AG04450 (cell line): ENCODE measurements around the gene NDUFV3. TPM values are rescaled to one million over a fixed set of nuclear protein-coding genes. Genes with fewer than 3 reads are reported as not detected.
"Not testable (repeated sequence)": the region's sequence is repeated elsewhere in the genome, so short reads cannot be mapped to it uniquely, and the experiment has no call there.

Experiments used
- CTCF ChIA-PET: fragments of 300-600, 350-600 bp; formaldehyde crosslinking; extraction: SDS; loops from one replicate; lab custom pipeline; 2022; ENCODE audit warnings: antibody characterized with exemption, inconsistent platforms; lab: Charles Lee
- POLR2A ChIA-PET: fragments of 350-600 bp; formaldehyde crosslinking; extraction: SDS; loops from one replicate; lab custom pipeline; 2021; ENCODE audit warnings: antibody characterized with exemption, inconsistent platforms; lab: Yijun Ruan, JAX
- DNase-seq: peaks from one replicate; pipeline ENCODE4 v3.0.0-alpha.2; 2011; ENCODE audit warnings: low read depth, low spot score
- H3K27ac ChIP-seq: one replicate; pipeline ENCODE4 v1.5.1; 2012; ENCODE audit warnings: low read depth, low read length, control low read depth
- H3K27me3 ChIP-seq: one replicate; pipeline ENCODE4 v1.6.0; 2012; ENCODE audit warnings: low read length; ENCODE audit not compliant: control insufficient read depth, insufficient read depth
- H3K4me3 ChIP-seq: 2 replicates; pipeline ENCODE4 v1.5.1; 2011; ENCODE audit warnings: mild to moderate bottlenecking, low read depth, low read length, control low read depth
- H3K9me3 ChIP-seq: 2 replicates; pipeline ENCODE4 v1.5.1; 2012; ENCODE audit warnings: low read length; ENCODE audit not compliant: control insufficient read depth, insufficient read depth
- polyA plus RNA-seq: library from polyadenylated mRNA; depleted of rRNA; stranded (reverse); fragments of >200 nt; gene quantifications from 2 replicates; pipeline ENCODE4 v1.2.3, GENCODE V29; 2011
- TF ChIP-seq, protein P1 (sequence below): IDR thresholded peaks from 2 replicates; pipeline ENCODE4 v1.5.1; 2011; ENCODE audit warnings: low read depth, low read length, control low read depth, inconsistent platforms

The NDUFV3 gene
- polyA plus RNA-seq, 1 experiment: 25.9 TPM

- no peak for DNase-seq
- Histone ChIP-seq H3K27ac (no peak overlapping the region), H3K27me3 (no peaks in the 10 kb centered on the region), H3K4me3 (no peak overlapping the region), H3K9me3 (peaks cover 4% of the 10 kb centered on the region; the same call in 1 of the 2 replicates)
- TF ChIP-seq, protein P1, sequence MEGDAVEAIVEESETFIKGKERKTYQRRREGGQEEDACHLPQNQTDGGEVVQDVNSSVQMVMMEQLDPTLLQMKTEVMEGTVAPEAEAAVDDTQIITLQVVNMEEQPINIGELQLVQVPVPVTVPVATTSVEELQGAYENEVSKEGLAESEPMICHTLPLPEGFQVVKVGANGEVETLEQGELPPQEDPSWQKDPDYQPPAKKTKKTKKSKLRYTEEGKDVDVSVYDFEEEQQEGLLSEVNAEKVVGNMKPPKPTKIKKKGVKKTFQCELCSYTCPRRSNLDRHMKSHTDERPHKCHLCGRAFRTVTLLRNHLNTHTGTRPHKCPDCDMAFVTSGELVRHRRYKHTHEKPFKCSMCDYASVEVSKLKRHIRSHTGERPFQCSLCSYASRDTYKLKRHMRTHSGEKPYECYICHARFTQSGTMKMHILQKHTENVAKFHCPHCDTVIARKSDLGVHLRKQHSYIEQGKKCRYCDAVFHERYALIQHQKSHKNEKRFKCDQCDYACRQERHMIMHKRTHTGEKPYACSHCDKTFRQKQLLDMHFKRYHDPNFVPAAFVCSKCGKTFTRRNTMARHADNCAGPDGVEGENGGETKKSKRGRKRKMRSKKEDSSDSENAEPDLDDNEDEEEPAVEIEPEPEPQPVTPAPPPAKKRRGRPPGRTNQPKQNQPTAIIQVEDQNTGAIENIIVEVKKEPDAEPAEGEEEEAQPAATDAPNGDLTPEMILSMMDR: no peak
- ChIA-PET CTCF (no interaction called here), POLR2A (no interaction called here)
These were observed 48.6 kb downstream of the NDUFV3 start for GRCh38 chr21:42941696-42942085.

- H3K9me3 ChIP-seq: peaks cover 4% of the 10 kb centered on the region; the same call in 1 of the 2 replicates
- ChIA-PET CTCF (no interaction called here), POLR2A (no interaction called here)
- TF ChIP-seq, protein P1: no peak
- H3K4me3 ChIP-seq: no peak overlapping the region
- H3K27me3 ChIP-seq: peaks cover 2% of the 10 kb centered on the region
- DNase-seq: no peak
- H3K27ac ChIP-seq: no peak overlapping the region
These were observed 49.1 kb downstream of the NDUFV3 start for GRCh38 chr21:42942244-42942643.

DNA sequence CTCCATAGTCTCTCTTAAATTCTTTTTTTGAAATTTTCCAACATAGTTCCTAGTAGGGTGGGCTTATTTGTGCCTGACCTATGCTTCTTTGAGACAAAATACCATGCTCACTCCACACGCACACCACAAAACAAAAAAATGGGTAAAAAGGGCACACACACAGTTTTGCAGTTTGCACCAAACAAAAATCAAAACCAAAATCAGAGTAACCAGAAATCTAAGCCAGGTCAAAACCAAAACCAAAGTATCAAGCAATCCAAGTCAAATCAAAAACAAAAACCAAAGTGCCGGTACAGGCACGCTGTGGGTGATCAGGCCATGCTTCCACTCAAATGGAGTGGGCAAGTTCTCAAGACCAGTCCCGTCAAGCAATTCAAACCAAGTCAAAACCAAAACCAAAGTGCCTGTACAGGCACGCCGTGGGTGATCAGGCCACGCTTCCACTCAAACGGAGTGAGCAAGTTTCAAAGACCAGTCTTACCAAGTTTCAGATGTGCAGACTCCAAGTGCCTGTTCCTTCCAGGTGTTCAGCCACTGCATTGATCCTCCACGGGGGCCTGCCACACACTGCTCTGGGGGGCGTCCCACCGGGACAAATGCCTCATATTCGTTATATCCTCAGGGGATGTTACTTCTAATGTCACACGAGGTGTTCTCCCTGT lies 56.1 kb downstream of the NDUFV3 start:
- POLR2A ChIA-PET, H3K27ac ChIP-seq, H3K27me3 ChIP-seq, DNase-seq, H3K4me3 ChIP-seq, CTCF ChIA-PET, H3K9me3 ChIP-seq: not testable (repeated sequence)

GRCh38 chr21:42951193-42951592 lies 58.1 kb downstream of the NDUFV3 start:
- CTCF ChIA-PET, DNase-seq, H3K4me3 ChIP-seq, H3K9me3 ChIP-seq, POLR2A ChIA-PET, H3K27me3 ChIP-seq, H3K27ac ChIP-seq: not testable (repeated sequence)

DNA sequence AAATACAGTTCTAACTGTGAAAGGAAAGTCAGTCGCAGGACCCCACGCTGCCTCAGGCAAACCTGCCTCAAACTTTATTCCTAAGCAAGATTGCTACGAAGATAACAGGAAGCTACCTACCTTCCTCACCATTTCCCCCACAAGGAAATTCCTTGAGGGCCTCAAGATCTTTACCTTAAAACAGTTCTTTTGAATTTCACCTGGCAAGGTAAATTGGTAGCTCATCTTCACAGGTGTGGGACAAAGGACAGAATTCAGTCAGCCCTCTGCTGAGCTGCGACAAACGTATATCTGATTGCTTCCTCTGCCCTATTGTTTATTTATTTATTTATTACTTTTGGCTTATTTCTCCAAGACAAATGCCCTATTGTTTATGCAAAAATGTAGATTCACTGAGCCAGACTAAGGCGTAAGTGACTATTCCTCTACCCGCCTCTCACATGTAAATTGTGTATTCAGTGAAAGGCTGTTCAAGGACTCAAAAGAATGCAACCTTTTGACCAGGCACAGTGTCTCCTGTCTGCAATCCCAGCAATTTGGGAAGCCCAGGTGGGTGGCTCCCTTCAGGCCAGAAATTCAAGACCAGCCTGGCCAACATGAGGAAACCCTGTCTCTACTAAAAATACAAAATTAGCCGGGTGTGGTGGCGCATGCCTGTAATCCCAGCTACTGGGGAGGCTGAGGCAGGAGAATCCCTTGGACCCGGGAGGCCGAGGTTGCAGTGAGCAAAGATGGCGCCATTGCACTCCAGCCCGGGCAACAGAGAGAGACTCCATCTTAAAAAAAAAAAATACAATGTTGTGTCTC lies 63.9 kb downstream of the NDUFV3 start:
- H3K4me3 ChIP-seq: no peak overlapping the region
- CTCF ChIA-PET: no interaction called here
- no peak for DNase-seq
- POLR2A ChIA-PET: interaction anchor here (0.7 kb wide), 1 partner anchor 17 kb away, joined by 9 read pairs; no protein-coding TSS in a partner anchor
- peaks cover 2% of the 10 kb centered on the region for H3K27me3 ChIP-seq
- no peak overlapping the region for H3K27ac ChIP-seq
- TF ChIP-seq, protein P1: no peak
- no peaks in the 10 kb centered on the region; the same call in 1 of the 2 replicates for H3K9me3 ChIP-seq

DNA sequence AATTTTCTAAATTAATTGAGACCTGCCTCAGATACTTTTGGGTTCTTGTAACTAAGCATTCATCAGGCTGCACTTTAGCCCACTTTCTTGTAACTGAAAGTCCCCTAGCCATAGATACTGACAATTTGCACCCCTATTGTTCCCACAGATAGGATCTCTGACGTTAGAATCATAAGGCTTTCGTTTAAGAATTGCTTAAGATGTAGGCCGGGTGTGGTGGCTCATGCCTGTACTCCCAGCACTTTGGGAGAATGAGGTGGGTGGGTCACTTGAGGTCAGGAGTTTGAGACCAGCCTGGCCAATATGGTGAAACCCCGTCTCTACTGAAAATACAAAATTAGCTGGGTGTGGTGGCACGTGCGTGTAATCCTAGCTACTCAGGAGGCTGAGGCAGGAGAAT lies 65.0 kb downstream of the NDUFV3 start:
- POLR2A ChIA-PET, CTCF ChIA-PET: not testable (repeated sequence)

More for the DNA sequence above, 65.0 kb downstream of the NDUFV3 start:
- H3K4me3 ChIP-seq, DNase-seq, H3K9me3 ChIP-seq, H3K27ac ChIP-seq, H3K27me3 ChIP-seq: not testable (repeated sequence)
